Daoy (cell line): ENCODE data around the gene CYSTM1. TPM values are rescaled to one million over a fixed set of nuclear protein-coding genes. Genes with fewer than 3 reads are reported as not detected.

Experiments
- DNase-seq: peaks from one replicate; pipeline ENCODE4 v3.0.0-alpha.2; 2015; ENCODE audit warnings: low read depth
- total RNA-seq: library from RNA; depleted of rRNA; stranded (reverse); fragments of >200 nt; shearing (Covaris generic); gene quantifications from 2 replicates; pipeline ENCODE4 v1.2.3, GENCODE V29; 2014

CYSTM1 gene
- total RNA-seq, 1 experiment from 2014 or later = 28.2 TPM

DNA sequence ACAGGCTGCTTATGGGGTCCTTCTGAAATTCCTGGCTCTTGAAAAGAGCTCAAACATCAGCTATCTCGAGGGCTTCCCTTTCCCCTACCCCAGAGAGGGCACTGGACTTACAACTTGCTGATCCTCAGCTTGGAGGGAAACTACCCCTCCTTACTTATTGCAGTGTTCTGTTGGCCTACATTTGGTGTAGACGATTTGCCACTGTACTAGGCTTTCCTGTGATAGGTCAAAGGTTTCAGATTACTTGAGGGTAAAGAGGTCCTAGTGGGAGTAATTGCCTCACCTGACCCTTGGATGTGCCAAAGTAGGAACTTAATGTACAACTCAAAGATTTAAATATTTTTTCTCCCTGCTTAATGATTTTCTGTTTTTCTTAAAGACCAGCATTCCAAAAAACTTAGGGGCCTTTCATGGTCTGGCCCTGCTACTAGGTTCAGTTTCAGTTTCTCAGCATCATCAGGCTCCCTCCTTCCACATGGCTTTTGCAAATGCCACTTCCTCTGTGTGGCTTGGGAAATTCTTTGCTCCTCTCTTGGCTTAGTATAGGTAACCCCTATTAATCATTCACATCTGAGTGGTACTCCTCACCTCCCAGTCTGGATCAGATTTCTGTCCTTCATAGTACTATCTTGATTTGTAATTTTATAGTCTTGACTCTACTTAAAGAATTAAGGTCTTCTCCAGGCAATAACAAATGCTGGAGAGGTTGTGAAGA is 32.4 kb downstream of the CYSTM1 start:
- DNase-seq = no peak

DNA sequence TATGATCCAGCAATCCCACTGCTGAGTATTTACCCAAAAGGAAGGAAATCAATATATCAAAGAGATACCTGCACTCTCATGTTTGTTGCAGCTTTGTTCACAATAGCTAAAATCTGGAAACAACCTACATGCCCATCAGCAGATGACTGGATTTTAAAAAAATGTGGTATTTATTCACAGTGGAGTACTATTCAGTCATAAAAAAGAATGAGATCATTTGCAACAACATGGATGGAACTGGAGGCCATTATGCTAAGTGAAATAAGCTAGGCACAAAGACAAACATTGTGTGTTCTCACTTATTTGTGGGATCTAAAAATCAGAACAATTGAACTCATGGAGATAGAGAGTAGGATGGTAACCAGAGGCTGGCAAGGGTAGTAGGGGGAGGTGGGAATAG is 33.1 kb downstream of the CYSTM1 start:
- no peak for DNase-seq

DNA sequence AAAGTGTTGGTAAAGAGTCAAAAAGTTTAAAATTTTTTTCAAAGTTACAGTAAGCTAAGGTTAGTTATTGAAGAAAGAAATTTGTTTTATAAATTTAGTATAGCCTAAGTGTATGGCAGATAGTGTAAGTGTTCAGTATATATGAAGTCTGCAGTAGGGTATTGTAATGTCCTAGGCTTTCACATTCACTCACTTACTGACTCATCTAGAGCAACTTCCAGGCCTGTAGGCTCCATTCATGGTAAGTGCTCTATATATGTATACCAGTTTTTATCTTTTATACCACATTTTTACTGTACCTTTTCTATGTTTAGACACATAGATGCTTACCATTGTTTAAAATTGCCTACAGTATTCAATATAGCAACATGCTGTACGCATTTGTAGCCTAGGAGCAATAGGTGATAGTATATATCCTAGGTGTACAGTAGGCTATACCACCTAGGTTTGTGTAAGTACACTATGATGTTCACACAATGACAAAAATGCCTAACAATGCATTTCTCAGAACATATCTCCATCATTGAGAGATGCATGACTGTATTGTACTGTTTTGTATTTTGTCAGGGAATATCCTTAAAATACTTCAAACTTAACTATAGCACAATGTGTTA is 38.5 kb downstream of the CYSTM1 start:
- DNase-seq = no peak

DNA sequence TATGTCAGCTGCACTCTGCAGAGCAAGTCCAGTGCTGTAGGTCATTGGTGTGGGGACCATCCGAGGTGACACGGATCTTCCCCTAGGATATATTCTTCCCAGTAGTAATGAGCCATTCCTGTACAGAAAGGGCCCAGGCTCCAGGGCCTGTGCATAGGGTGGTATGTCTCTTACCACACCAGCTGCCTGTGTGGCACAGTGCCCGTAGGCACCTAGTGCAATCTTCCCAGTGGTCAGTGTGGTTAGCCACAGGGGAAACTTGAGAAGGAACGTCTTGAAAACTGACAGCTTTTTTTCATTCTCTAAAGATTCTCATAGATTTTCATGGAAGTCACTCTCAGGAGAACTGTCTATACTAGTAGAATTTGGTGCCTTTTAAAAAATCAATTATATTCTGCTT is 39.8 kb downstream of the CYSTM1 start:
- peak; percentile 94 for DNase-seq

DNA sequence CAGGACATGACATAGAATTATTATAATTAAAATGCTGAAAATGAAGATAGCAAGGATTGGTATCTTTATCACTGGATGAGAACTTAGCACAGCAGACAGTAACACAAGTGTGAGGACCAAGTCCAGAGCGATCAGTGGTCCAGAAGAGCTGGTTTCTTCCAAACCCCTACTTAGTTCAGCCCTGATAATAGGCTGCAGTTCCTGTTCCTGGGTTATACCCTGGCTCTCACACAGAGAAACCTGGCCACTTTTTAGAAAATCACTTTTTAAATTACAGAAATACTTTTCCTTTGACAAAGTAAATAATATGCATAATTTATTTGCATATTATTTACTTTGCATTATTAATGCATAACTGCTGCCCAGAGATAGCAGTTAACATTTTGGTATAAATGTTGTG is 40.3 kb downstream of the CYSTM1 start:
- no peak for DNase-seq

DNA sequence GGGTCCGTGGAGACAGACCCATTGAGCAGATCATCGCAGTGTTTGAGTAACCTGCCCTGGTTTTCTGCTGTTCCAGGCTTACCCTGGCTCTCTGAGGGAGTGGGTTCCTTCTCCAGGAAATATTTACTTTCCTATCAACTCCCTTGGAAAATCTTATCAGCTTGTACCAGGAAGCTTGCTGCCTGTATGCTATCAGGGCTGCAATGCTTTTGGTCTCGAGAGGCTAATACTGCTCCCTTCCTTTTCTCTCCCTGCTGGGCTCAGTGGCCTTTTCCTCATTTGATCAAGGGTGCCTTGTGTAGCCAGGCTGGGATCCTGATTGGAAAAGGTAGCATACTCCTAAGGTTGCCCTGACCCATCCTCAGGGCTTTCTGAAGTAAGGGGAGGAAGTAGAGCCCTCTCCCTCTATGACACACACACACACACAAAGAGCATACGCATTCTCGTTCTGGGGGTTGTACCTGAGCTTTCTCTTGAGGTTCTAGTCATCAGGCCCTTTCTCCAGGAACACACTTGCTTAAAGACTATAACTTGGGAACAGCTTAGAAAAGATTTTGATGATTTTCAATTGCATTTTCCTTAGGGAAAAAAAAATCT is 41.6 kb downstream of the CYSTM1 start:
- DNase-seq = no peak

DNA sequence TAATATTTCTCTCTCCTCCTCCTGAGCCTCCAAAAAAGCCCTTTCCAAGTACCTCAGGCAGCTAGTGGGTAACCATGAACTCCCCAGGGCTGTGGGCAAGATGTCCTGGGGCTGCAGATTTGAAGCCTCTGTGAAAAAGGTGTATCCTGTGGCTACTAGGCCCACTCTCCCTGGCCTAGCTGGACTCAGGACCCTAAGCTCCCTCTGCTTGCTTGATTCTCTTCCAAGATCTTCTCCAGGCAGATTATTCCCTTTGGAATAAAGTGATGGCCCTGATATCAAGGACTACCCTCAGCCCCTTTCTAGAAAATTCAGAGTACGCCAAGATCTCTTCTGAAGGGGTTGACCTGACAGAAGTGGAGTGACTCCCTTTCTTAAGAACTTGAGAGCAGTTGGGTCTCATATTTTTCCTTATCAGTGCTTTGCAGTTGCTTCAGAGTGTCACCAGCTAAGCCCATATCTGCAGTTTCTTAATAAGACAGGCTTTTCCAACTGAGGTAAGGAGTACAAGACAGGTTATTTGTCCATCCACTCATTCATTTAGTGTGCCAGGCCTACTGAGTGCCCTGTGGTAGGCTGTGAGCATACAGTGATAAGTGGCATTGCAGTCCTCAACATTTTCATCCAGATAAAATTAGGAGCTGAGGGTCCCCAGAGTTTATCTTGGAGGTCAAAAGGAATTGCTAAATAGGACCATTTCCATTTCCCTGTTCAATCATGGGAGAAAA is 42.5 kb downstream of the CYSTM1 start:
- DNase-seq = no peak

DNA sequence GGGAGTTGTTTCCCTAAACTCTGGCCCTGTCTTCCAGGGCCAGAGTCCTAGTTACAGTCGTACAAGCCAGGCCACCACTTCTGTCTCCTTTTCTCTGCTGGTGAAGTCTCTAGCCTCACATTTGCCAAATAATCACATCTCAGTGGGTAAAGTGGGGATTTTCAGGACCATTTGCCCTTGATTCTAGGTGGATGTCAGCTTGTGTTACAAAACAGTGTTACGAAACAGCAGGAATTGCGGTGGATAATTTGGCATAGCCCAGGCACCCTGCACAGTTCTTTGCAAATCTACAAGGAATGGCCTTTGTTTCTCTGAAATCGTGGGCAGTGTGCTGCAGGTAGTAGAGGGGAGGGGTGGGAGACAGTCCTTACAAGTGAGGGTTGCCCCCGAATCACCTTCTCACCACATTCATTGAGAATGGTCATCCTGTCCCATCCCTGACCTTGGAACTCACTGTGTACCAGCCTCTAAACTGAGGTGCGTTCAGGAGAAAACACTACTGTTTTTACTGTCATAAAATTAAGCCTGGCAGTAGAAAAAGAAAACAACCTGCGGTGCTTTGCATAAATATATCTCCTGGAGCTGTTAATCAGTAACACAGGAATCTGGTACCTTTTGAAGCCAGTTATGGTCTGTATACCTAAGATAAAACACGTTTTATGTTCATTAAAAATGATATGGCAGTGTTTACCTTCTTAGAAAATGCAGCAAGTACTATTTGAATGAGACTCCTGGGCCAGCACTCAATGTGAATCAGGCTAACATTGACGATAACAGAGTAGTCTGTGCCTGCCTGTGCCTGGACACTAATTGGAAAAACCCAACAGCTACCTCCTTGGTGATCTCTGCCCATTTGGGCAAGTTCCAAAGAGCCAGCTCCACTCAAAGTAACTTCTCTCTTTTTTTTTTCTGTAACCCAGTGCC is 44.3 kb downstream of the CYSTM1 start:
- no peak for DNase-seq

DNA sequence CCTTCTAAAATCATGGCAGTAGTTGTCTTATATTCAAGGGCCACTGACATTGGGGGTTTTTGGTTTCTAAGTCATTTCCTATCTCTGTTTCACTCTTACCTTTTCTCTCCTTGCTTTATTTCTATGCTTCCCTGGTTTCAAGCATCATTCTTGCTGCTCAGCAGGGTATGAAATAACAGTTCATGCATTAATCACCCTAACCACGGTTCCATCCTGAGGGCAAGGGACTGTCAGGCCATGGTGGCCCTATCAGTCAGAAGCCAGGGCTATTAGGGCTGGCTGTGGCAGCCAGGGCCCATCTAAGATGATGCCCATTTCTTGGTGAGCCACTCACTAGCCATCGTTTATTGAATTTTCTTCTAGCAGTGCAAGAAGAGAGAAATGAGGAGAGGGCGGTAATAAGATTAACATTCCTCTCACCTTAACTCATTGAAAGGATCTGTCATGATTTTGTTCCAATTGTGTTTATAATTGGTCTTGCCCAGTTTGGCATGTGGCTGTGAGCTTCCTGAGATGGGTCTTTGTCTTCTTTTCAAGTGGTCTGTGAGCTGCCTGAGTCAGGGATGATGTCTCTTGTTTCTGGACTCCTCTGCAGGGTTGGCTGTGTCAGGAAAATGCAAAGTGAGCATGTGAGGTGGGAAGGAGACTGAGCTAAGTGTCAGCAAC is 45.2 kb downstream of the CYSTM1 start:
- peak; percentile 75 for DNase-seq

DNA sequence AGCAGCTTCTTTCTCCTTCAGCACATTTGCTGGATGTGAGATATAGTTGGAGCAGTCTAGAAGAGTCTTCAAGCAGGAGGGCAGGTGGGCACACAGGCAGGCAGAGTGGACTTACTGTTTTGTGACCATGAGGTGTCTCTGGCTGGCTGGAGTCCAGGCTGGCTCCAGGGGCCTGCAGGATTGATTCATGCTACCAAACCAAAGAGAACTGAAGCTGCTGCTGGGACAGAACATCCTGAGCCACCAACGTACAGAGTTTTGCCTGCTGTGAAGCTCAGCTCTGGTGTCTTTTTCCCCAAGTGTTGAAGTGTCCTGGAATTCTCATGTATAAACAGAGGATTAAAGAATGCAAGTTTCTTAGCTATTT is 45.7 kb downstream of the CYSTM1 start:
- DNase-seq = no peak

DNA sequence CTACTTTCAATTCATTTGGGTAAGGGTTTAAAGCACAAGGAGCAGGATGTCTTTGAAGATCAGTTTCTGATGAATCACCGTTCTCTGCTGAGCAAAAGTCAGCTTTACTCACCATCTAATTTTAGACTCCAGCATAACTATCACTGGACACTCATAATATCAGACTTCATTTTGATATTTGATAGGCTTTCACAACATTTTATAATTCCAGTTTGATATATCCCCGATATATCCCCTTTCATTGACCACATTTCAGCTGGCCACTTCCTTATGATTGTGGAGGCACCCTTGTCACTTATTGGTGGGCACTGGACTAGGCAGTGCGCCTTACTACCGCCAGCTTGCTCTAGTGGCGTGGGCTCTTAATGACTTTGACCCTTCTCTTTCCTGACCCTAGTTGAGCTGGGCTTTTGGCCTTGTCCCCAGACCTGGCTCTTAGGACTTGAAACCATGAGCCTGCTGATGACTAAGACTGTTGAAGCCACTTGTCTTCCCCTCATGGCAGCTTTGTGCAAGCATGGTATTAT is 46.8 kb downstream of the CYSTM1 start:
- DNase-seq = peak; percentile 49

DNA sequence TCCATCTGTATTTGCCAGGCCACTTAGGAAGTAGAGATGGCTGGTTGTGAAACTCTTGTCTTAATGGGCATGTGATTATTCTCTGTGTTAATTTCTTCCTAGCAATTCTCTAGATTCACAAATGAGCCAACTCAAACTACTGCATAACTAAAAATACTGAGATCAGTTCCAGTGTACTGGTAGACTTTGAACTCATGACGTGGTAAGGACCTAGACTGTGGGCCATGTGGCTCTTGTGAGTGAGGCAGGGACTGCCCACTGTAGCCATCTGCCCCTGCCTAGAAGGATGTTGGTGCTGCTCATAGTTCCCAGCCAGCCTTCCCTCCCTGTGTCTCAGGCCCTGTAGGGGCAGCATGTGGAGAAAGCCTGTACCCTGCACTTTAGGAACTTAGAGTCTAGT is 47.4 kb downstream of the CYSTM1 start:
- DNase-seq = no peak

DNA sequence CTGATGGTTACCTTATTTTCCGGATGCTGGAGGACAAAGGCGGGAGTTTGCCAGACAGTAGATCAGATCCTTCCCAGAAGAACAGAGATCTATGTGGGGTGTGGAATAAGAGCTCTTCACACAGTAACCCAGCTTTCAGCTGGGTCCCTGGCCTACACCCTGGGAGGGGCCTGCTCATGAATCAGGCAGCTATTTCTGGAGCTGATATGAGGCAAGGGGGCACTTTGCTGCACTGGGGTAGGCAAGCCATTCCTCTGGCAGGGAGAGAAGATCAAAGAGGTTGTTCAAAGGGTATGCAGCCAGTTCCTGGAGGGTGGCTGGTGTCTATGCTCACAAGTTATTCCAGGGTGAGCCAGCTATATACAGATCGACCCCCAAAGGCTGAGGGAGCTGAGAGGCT is 48.6 kb downstream of the CYSTM1 start:
- DNase-seq = no peak

DNA sequence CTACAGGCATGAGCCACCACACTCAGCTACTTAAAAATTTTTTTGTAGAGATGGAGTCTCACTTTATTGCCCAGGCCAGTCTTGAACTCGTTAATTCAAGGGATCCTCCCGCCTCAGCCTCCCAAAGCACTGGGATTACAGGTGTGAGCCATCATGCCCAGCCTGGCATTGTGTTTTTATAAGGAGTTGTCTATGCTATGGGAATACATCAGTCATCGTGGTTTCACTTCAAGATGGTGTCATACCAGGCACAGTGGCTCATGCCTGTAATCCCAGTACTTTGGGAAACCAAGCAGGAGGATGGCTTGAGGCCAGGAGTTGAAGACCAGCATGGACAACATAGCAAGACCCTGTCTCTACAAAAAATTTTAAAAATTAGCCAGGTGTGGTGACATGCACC is 49.7 kb downstream of the CYSTM1 start:
- no peak for DNase-seq

DNA sequence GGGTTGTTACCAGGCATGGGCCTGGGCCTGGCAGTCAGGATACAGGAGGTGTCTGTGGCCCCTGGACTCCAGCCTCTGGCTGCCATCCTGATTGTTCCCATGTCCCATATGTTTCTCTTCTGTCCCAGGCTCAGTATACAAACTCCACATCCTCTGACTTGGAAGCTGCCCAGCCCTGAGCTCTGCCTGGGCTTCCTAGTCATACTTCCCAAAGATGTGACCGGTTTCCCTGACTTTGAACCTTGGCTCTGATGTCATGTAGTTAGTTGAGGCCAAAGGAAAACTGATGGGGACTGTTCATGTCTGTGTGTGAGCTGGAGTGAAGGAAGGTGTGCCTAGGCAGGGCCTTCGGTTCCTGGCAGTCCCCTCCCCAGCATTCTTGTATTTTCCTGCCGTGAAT is 50.4 kb downstream of the CYSTM1 start:
- DNase-seq = no peak

DNA sequence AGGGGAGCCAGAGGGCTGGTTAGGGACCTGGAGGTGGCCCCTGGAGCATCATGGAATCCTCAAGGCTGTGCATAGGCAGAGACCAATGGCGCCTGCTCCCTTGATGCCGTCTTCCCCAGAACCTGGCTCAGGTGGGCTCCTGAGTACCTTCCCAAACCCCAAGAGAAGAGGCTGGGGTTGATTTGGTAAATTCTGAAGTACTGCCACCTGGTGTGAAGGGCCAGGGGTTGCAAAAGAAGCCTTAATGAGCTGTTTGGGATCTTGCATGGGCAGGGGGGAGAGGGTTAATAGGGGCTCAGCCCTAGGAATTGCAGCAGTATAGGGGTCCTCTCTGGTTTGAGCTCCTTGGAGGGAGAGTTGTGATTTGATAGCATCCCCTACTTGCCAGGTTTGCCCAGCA is 52.1 kb downstream of the CYSTM1 start:
- no peak for DNase-seq

DNA sequence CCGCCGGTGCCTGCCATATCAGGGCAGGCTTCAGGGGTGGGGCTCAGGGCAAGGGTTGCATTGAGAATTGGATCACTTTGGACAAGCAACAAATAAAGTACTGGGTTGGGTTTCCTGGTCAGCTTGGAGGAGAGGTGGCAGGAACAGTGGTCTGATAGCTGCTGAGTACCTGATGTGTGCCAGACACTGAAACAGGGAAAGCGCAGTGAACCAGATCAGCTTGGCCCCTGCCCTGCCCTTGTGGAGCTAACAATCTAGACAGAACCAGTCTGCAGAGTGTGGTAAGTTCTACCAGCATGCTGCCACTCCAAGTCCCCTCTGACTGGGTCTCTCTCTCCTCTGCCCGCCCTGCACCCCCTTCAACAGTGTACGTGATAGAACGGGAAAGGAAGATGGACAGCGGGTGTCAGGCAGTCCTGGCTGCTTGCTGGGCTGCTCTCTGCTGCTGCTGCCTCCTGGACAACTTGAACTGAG is 53.4 kb downstream of the CYSTM1 start:
- DNase-seq = no peak

DNA sequence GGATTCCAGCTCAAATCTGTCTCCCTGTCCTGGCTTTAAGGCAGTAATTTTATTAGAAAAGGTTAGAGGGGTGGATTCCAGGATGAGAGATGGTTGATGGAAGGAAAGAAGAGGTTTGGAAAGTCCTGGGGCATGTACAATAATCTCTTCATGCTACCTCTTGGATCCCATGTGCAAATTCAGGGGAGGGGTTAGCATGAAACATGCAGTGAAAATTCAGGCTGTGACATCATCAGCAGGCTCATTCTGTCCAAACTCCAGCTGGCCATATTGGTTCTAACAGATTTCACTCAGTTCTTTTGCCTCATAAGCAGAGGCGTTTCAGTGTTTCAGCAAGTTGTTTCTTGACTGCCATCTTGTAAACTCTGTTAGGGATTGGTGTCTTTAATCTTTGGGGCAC is 55.4 kb downstream of the CYSTM1 start:
- DNase-seq = no peak

DNA sequence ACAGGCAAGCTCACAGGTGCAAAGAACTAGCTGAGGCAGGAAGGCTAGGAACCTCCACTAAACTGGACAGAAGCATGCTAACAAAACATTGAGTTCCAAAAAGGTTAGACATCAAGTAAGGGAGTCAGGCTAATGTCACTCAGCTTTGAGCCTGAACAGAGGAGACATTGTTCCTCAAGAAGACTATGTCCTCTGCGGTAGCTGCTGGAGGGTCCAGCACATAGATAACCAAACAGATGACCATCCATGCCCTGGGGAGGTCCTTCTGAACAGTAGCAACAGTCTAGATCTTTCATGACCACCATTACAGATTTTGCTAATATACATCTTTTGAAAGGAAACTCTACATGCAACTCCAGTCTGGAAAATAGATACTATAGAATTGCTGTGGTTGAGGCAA is 57.7 kb downstream of the CYSTM1 start:
- DNase-seq = no peak

DNA sequence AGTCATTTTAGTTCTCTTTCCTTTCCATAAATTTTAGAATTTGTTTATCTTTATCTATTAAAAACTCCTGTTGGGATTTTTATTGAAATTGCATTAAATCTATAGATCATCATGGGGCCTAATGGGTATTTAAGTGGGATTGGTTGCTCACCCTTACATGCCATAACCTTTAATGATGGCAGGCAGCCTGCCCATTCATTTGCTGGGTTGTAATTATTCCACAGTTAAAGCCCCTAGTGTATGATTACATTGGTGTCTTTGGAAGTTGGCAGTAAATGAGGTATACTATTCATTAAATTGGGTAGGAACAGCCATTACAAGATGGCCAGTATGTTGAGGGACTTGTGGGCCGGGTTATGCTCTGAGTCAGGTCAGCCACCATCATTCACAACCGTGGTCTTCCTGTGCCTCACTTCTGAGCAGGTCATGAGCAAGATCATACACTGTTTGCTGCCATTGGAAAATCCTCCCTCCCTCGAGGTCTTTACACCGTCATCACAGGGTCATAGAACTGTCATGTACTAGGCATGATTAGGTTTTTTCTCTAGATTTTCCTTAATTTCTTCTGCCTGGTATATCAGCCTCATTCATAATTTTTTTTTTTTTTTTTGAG is 59.5 kb downstream of the CYSTM1 start:
- DNase-seq = no peak
